OCI-LY7 (cell line): Measurements from ENCODE around the gene MARCHF6.

Experiments used
- CTCF ChIP-seq: fragments of 200-600 bp; sonication (generic); conservative IDR thresholded peaks from 2 replicates; pipeline ENCODE4 v1.5.1; 2014; ENCODE audit warnings: mild to moderate bottlenecking, antibody characterized with exemption, low read length, moderate library complexity, mixed read lengths
- EZH2phosphoT487 ChIP-seq: fragments of 200-600 bp; sonication (generic); IDR thresholded peaks from 2 replicates; pipeline ENCODE4 v1.6.1; 2018; ENCODE audit warnings: low read depth, borderline replicate concordance, mild to moderate bottlenecking, mixed run types, antibody characterized with exemption, low read length, moderate library complexity, mixed read lengths

DNA sequence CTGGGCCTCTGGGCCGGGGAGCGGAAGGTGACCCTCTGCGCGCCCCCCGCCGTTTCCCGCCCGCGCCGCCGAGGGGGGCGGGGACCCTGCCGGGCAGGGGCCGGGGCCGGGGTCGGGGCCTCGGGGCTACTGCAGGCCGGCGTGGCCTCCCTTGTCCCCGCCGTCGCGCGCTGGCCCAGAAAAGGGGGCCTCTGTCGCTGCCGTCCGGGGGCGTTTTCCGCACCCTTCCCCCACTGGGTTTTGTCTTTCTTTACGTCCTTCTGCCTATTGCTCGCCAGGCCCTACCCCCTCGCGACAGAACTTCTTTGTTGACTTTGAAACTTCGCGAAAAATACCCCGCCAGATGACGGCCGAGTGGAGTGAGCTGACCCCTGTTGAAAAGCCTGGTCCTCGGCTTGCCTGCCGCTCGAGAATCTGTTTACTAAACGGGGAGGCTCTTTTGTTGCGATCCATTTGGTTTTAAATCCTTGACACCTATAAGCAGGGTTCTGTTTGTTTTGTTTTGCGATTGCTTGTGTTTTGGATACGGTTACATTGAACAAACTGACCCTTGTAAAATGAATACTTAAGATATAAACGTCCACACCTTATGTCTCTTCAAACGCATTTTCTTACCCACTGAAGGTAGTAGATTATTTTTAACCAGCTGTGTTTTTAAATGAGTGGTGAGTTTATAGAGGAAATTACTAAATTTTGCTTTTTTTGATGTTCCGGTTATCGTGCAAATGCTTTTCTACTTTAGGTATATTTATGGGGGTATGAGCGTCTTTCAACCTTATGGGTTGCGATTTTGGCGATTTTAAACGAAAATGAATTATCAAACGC lies 765 bp downstream of the MARCHF6 start:
- TF ChIP-seq CTCF: 0 out of 2 replicates have a peak, but pooled peaks have one; percentile 9
- no peak for TF ChIP-seq EZH2phosphoT487
